DND-41 (cell line): ENCODE data around the gene PROB1.

Experiments used
- ATAC-seq: fragments of 200-7000 bp; cut with Tn5 transposase; 3 replicates; pipeline ENCODE4 v1.9.1; 2021; ENCODE audit warnings: low read depth; ENCODE audit not compliant: insufficient read depth
- DNase-seq: peaks from one replicate; pipeline ENCODE4 v3.0.0-alpha.2; 2020
- H2AFZ ChIP-seq: 2 replicates; pipeline ENCODE4 v1.6.0; 2012; ENCODE audit warnings: low read depth, low read length
- H3K27ac ChIP-seq: 2 replicates; pipeline ENCODE4 v1.5.1; 2012; ENCODE audit warnings: low read length, inconsistent platforms
- H3K27me3 ChIP-seq: fragments of 200-600 bp; sonication (generic); 2 replicates; pipeline ENCODE4 v1.6.0; 2012; ENCODE audit warnings: low read length, mild to moderate bottlenecking, inconsistent platforms; ENCODE audit not compliant: insufficient read depth, poor library complexity
- H3K36me3 ChIP-seq: 2 replicates; pipeline ENCODE4 v1.5.1; 2012; ENCODE audit warnings: low read length, inconsistent platforms; ENCODE audit not compliant: insufficient read depth
- H3K4me1 ChIP-seq: 2 replicates; pipeline ENCODE4 v1.5.1; 2012; ENCODE audit warnings: mild to moderate bottlenecking, low read length; ENCODE audit not compliant: insufficient read depth
- H3K4me2 ChIP-seq: 2 replicates; pipeline ENCODE4 v1.6.0; 2012; ENCODE audit warnings: mild to moderate bottlenecking, moderate library complexity, low read length, inconsistent platforms; ENCODE audit not compliant: insufficient read depth
- H3K4me3 ChIP-seq, 2 experiments: fragments of 200-600 bp in 1 of 2; shearing (Covaris generic) in 1 of 2; 2 replicates each; pipeline ENCODE4 v1.5.1; 2012 to 2016; ENCODE audit warnings: inconsistent platforms in 2 of 2, low read length in 2 of 2, mild to moderate bottlenecking in 2 of 2, low read depth in 1 of 2, moderate library complexity in 1 of 2
- H3K79me2 ChIP-seq: 2 replicates; pipeline ENCODE4 v1.6.0; 2012; ENCODE audit warnings: low read length, inconsistent platforms; ENCODE audit not compliant: insufficient read depth
- H3K9ac ChIP-seq: 2 replicates; pipeline ENCODE4 v1.6.0; 2012; ENCODE audit warnings: low read depth, mild to moderate bottlenecking, inconsistent platforms, low read length, moderate library complexity
- H3K9me3 ChIP-seq: 2 replicates; pipeline ENCODE4 v1.5.1; 2012; ENCODE audit warnings: low read length, moderate library complexity, mild to moderate bottlenecking, inconsistent platforms; ENCODE audit not compliant: insufficient read depth, severe bottlenecking
- H4K20me1 ChIP-seq: 2 replicates; pipeline ENCODE4 v1.6.0; 2012; ENCODE audit warnings: low read length; ENCODE audit not compliant: insufficient read depth
- CTCF ChIP-seq: IDR thresholded peaks from 2 replicates; pipeline ENCODE4 v1.5.1; 2012; ENCODE audit warnings: borderline replicate concordance, low read length, moderate library complexity, mild to moderate bottlenecking; ENCODE audit not compliant: poor library complexity, severe bottlenecking; ENCODE audit errors: extremely low read depth
- EZH2 ChIP-seq: IDR thresholded peaks from 3 replicates; pipeline ENCODE4 v1.6.1; 2012; ENCODE audit warnings: borderline replicate concordance, low read depth, mild to moderate bottlenecking, moderate library complexity, low read length, inconsistent platforms; ENCODE audit not compliant: severe bottlenecking

PROB1 gene

GRCh38 chr5:139341689-139342422 lies 53.0 kb downstream of the PROB1 start, which contains the start of gene PAIP2:
TSS of gene PAIP2 (plus strand) at chr5:139341854. CDS start at chr5:139363785, 21,931 bp downstream.
- Histone ChIP-seq H4K20me1 (peaks cover 43% of the 10 kb centered on the region), H3K9me3 (no peaks in the 10 kb centered on the region), H3K4me2 (peak within 1 kb of the TSS; percentile 95), H2AFZ (peak within 1 kb of the TSS; percentile 81), H3K4me1 (peaks cover 44% of the 10 kb centered on the region), H3K79me2 (peaks cover 56% of the 10 kb centered on the region), H3K36me3 (peaks cover 31% of the 10 kb centered on the region), H3K27ac (peak within 1 kb of the TSS; percentile 98), H3K9ac (peak within 1 kb of the TSS; percentile 93), H3K4me3 (peak within 1 kb of the TSS; percentile 39 to 92), H3K27me3 (no peaks in the 10 kb centered on the region)
- ATAC-seq (peak; percentile 79), DNase-seq (peak; percentile 99)
- TF ChIP-seq EZH2: no peak
- peak; percentile 93 for TF ChIP-seq CTCF

GRCh38 chr5:139341187-139341688 lies 53.7 kb downstream of the PROB1 start:
- H3K27ac ChIP-seq: peak overlapping the region; percentile 60

More at GRCh38 chr5:139341187-139341688, 53.7 kb downstream of the PROB1 start:
- H3K36me3 ChIP-seq: peaks cover 26% of the 10 kb centered on the region
- no peak for DNase-seq
- H3K27me3 ChIP-seq: no peaks in the 10 kb centered on the region
- H3K9me3 ChIP-seq: no peaks in the 10 kb centered on the region
- H4K20me1 ChIP-seq: peaks cover 37% of the 10 kb centered on the region
- H3K4me2 ChIP-seq: peak overlapping the region; percentile 95
- H2AFZ ChIP-seq: peak overlapping the region; percentile 81
- H3K79me2 ChIP-seq: peaks cover 50% of the 10 kb centered on the region
- TF ChIP-seq EZH2: no peak
- no peak for TF ChIP-seq CTCF
- peak overlapping the region; percentile 93 for H3K9ac ChIP-seq
- H3K4me3 ChIP-seq: peak overlapping the region; percentile 23 to 92; a peak in 3 of 4 replicates
- H3K4me1 ChIP-seq: peaks cover 39% of the 10 kb centered on the region
- no peak for ATAC-seq
